Prostate gland (tissue), 2 donors: Measurements from ENCODE around the gene GH2. TPM values are rescaled to one million over a fixed set of nuclear protein-coding genes. Genes with fewer than 3 reads are reported as not detected.
"Not testable (repeated sequence)": the region's sequence is repeated elsewhere in the genome, so short reads cannot be mapped to it uniquely, and the experiment has no call there.

Source experiments
- DNase-seq: peaks from one replicate; pipeline ENCODE4 v3.0.0-alpha.2; 2019; ENCODE audit warnings: low spot score
- H3K27ac ChIP-seq, 2 donors: fragments of 200-600 bp; sonication (generic); 2 replicates each; pipeline ENCODE4 v1.5.1; 2017 to 2019
- H3K27me3 ChIP-seq: fragments of 200-600 bp; sonication (generic); replicated peaks from 2 replicates; pipeline ENCODE4 v1.5.1; 2019; ENCODE audit not compliant: insufficient read depth
- H3K36me3 ChIP-seq, 2 donors: fragments of 200-600 bp; sonication (generic); 1 replicate in 1 of 2; 2 replicates in 1 of 2; pipeline versions ENCODE4 v1.5.1 to v1.8.1; 2017 to 2019
- H3K4me1 ChIP-seq: fragments of 200-600 bp; sonication (generic); replicated peaks from 2 replicates; pipeline ENCODE4 v1.5.1; 2019
- H3K4me3 ChIP-seq, 2 donors: fragments of 200-600 bp; sonication (generic); 2 replicates each; pipeline ENCODE4 v1.5.1; 2017 to 2019
- H3K9me3 ChIP-seq: fragments of 200-600 bp; sonication (generic); 2 replicates; pipeline ENCODE4 v1.5.1; 2017
- CTCF ChIP-seq, 4 experiments: fragments of 200-600 bp in 2 of 4; fragments of 450-650 bp in 2 of 4; sonication (generic) in 2 of 4; IDR thresholded peaks; 1 replicate in 3 of 4; 2 replicates in 1 of 4; pipeline ENCODE4 v1.5.1; 2016 to 2019; ENCODE audit warnings: antibody characterized with exemption in 4 of 4, mild to moderate bottlenecking in 2 of 4, moderate library complexity in 2 of 4
- POLR2A ChIP-seq: fragments of 450-650 bp; IDR thresholded peaks from one replicate; pipeline ENCODE4 v1.6.1; 2016; ENCODE audit warnings: antibody characterized with exemption, mild to moderate bottlenecking
- POLR2AphosphoS5 ChIP-seq: sonication (generic); formaldehyde crosslinking; IDR thresholded peaks from one replicate; pipeline ENCODE4 v1.6.1; 2017; ENCODE audit warnings: antibody characterized with exemption
- WGBS: methylation state at CpG from one replicate; pipeline ENCODE4 v1.1.5; 2018; 5-methylcytosine and 5-hydroxymethylcytosine counted together
- intact Hi-C: fragments of 100-400 bp; cut with DNase I; formaldehyde crosslinking; loops from one replicate; pipeline ENCODE4 v1.14.2; 2022
- total RNA-seq, 2 donors: library from RNA; depleted of rRNA; stranded (reverse); fragments of >200 nt; gene quantifications; one replicate each; pipeline ENCODE4 v1.1.0, GENCODE V29; 2016

Gene GH2
- total RNA-seq, 2 donors from 2014 or later, result not detected

- intact Hi-C loops, result loop anchor here (5.0 to 10.0 kb wide), 2 partner anchors 111 to 368 kb away; no protein-coding TSS in a partner anchor
- H3K9me3 ChIP-seq, result no peaks in the 10 kb centered on the region
- no peaks in the 10 kb centered on the region for H3K36me3 ChIP-seq
- H3K4me1 ChIP-seq, result no peaks in the 10 kb centered on the region
- H3K4me3 ChIP-seq, result no peak overlapping the region
- no peak for DNase-seq
- WGBS, result 88% methylated on average over 12 of the region's 12 CpGs
- TF ChIP-seq POLR2A (no peak), CTCF (IDR thresholded peaks at IDR 0.05) (no peak), POLR2AphosphoS5 (no peak)
- no peak overlapping the region for H3K27ac ChIP-seq
- H3K27me3 ChIP-seq, result no peaks in the 10 kb centered on the region
Observed at GRCh38 chr17:63916566-63917185, 34.9 kb upstream of the GH2 start.

DNA sequence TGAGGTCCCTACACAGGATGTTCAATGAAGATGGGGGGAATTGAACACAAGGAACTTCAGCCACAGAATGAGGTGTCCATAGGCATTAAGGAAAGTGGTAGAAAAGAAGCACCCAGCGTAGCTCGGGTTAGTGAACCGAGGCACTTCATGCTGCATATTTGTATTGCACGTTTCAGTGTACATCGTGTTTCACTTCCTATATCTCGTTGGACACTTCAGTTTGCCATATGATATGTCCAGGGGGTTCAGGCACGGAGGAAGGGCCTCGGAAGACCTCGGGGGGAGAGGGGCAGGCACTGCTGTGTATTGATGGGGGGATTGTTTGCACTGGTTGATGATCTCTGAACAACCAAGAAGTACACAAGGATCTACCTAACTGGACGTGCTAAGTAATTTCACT lies 34.0 kb upstream of the GH2 start:
- WGBS, result 74% methylated on average over 10 of the region's 10 CpGs
- not testable (repeated sequence) for H3K27ac ChIP-seq, H3K36me3 ChIP-seq, H3K27me3 ChIP-seq, DNase-seq, H3K9me3 ChIP-seq, H3K4me1 ChIP-seq, H3K4me3 ChIP-seq
- intact Hi-C loops, result loop anchor here (5.0 to 10.0 kb wide), 2 partner anchors 112 to 369 kb away; no protein-coding TSS in a partner anchor

DNA sequence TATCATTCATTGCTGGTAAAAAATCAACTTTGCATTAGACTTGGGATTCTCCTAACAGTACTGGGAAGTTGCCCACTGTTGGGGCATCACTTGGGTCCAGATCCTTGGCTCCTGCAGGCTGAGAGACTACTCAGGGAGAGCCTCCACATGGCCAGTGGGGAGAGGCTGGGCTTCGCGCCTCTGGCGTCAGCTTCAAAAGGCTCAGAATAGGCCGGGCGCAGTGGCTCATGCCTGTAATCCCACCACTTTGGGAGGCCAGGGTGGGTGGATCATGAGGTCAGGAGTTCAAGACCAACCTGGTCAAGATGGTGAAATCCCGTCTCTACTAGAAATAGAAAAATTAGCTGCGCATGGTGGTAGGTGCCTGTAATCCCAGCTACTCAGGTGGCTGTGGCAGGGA lies 32.7 kb upstream of the GH2 start:
- Histone ChIP-seq H3K27me3 (no peaks in the 10 kb centered on the region), H3K4me3 (no peak overlapping the region), H3K36me3 (no peaks in the 10 kb centered on the region), H3K4me1 (no peaks in the 10 kb centered on the region), H3K9me3 (no peaks in the 10 kb centered on the region), H3K27ac (no peak overlapping the region)
- intact Hi-C loops, result loop anchor here (10.0 kb wide), 1 partner anchor 370 kb away; no protein-coding TSS in a partner anchor
- TF ChIP-seq POLR2A (no peak), CTCF (IDR thresholded peaks at IDR 0.05) (no peak), POLR2AphosphoS5 (no peak)
- no peak for DNase-seq
- 97% methylated on average over 7 of the region's 7 CpGs for WGBS

GRCh38 chr17:63911657-63912100 lies 29.9 kb upstream of the GH2 start:
- intact Hi-C loops, result loop anchor here (10.0 kb wide), 1 partner anchor 373 kb away; no protein-coding TSS in a partner anchor
- no peak overlapping the region for H3K4me3 ChIP-seq
- no peaks in the 10 kb centered on the region for H3K9me3 ChIP-seq
- no peaks in the 10 kb centered on the region for H3K36me3 ChIP-seq
- TF ChIP-seq CTCF (IDR thresholded peaks at IDR 0.05) (peak; percentile 37 to 81 (median 68)), POLR2A (no peak)
- H3K27me3 ChIP-seq, result no peaks in the 10 kb centered on the region
- no peaks in the 10 kb centered on the region for H3K4me1 ChIP-seq
- WGBS, result 44% methylated on average over 8 of the region's 8 CpGs
- DNase-seq, result no peak
- no peak overlapping the region for H3K27ac ChIP-seq

- 78% methylated on average over 15 of the region's 15 CpGs for WGBS
- Histone ChIP-seq H3K4me1 (no peaks in the 10 kb centered on the region), H3K27ac (no peak within 1 kb of the TSS), H3K4me3 (no peak within 1 kb of the TSS), H3K36me3 (no peaks in the 10 kb centered on the region), H3K27me3 (no peaks in the 10 kb centered on the region), H3K9me3 (no peaks in the 10 kb centered on the region)
- intact Hi-C loops, result loop anchor here (10.0 kb wide), 1 partner anchor 374 kb away; no protein-coding TSS in a partner anchor
- no peak for DNase-seq
- TF ChIP-seq POLR2A (no peak), CTCF (IDR thresholded peaks at IDR 0.05) (no peak), POLR2AphosphoS5 (no peak)
Observed at GRCh38 chr17:63911041-63911635, 29.4 kb upstream of the GH2 start, which contains the start of gene CSHL1. Gene CSHL1, minus strand, starts transcription at chr17:63911258. Its CDS starts 62 bp downstream, at chr17:63911196.
